H7 (cell line): ENCODE measurements around the gene SOHLH2. TPM values are rescaled to one million over a fixed set of nuclear protein-coding genes. Genes with fewer than 3 reads are reported as not detected.

Experiments used
- DNase-seq: peaks from one replicate; pipeline ENCODE4 v3.0.0; 2012
- H3K27me3 ChIP-seq: 2 replicates; pipeline ENCODE4 v1.6.0; 2011; ENCODE audit warnings: mild to moderate bottlenecking, low read length; ENCODE audit not compliant: control insufficient read depth, insufficient read depth
- H3K36me3 ChIP-seq: replicated peaks from 2 replicates; pipeline ENCODE4 v1.5.1; 2011; ENCODE audit warnings: low read length; ENCODE audit not compliant: control insufficient read depth, insufficient read depth
- H3K4me3 ChIP-seq: 2 replicates; pipeline ENCODE4 v1.5.1; 2011; ENCODE audit warnings: low read depth, mild to moderate bottlenecking, control low read depth, low read length, moderate library complexity; ENCODE audit not compliant: insufficient read depth
- total RNA-seq: library from RNA; depleted of rRNA; stranded (reverse); fragments of >200 nt; shearing (Covaris generic); gene quantifications from 2 replicates; pipeline ENCODE4 v1.2.3, GENCODE V29; 2014; rRNA removed

SOHLH2 gene
- total RNA-seq, 1 experiment from 2014 or later, result 4.2 TPM

- peak overlapping the region; percentile 51; the same call in 1 of the 2 replicates for H3K4me3 ChIP-seq
- peaks cover 25% of the 10 kb centered on the region for H3K27me3 ChIP-seq
- H3K36me3 ChIP-seq, result no peaks in the 10 kb centered on the region
- DNase-seq, result no peak
Measured at GRCh38 chr13:36131931-36132297, 82.4 kb downstream of the SOHLH2 start.

GRCh38 chr13:36131222-36131930 is 83.0 kb downstream of the SOHLH2 start, which contains the start of gene DCLK1:
Gene DCLK1 (minus strand): TSS chr13:36131382.
- H3K36me3 ChIP-seq, result no peaks in the 10 kb centered on the region
- H3K4me3 ChIP-seq, result peak within 1 kb of the TSS; percentile 51
- peak; percentile 80 for DNase-seq
- peaks cover 25% of the 10 kb centered on the region for H3K27me3 ChIP-seq

- H3K4me3 ChIP-seq, result peak overlapping the region; percentile 51
- DNase-seq, result peak; percentile 81
- H3K36me3 ChIP-seq, result no peaks in the 10 kb centered on the region
- peaks cover 25% of the 10 kb centered on the region for H3K27me3 ChIP-seq
Measured at GRCh38 chr13:36130552-36131221, 83.7 kb downstream of the SOHLH2 start.

- Histone ChIP-seq H3K36me3 (no peaks in the 10 kb centered on the region), H3K4me3 (peak overlapping the region; percentile 51), H3K27me3 (peaks cover 25% of the 10 kb centered on the region)
- no peak for DNase-seq
Measured at GRCh38 chr13:36130193-36130551, 84.2 kb downstream of the SOHLH2 start.

GRCh38 chr13:36129539-36129938 is 84.8 kb downstream of the SOHLH2 start:
- Histone ChIP-seq H3K36me3 (no peaks in the 10 kb centered on the region), H3K4me3 (no peak overlapping the region), H3K27me3 (peaks cover 25% of the 10 kb centered on the region)
- DNase-seq, result no peak

GRCh38 chr13:36126491-36126890 is 87.9 kb downstream of the SOHLH2 start:
- Histone ChIP-seq H3K36me3 (no peaks in the 10 kb centered on the region), H3K4me3 (no peak overlapping the region), H3K27me3 (peaks cover 19% of the 10 kb centered on the region)
- no peak for DNase-seq

- DNase-seq, result no peak
Measured at GRCh38 chr13:36125841-36126240, 88.5 kb downstream of the SOHLH2 start.

GRCh38 chr13:36124236-36124822 is 90.0 kb downstream of the SOHLH2 start:
- Histone ChIP-seq H3K27me3 (peaks cover 4% of the 10 kb centered on the region), H3K4me3 (no peak overlapping the region), H3K36me3 (no peaks in the 10 kb centered on the region)
- DNase-seq, result no peak

More at GRCh38 chr13:36125841-36126240, 88.5 kb downstream of the SOHLH2 start:
- no peak overlapping the region for H3K4me3 ChIP-seq
- no peaks in the 10 kb centered on the region for H3K36me3 ChIP-seq
- H3K27me3 ChIP-seq, result peaks cover 17% of the 10 kb centered on the region

Other genes with a start within 250 kb of the SOHLH2 start
- 10.4 and 12.8 TPM in 2 replicates for gene DCLK1, start 83.2 kb downstream of the SOHLH2 start, total RNA-seq
- gene CCDC169, start 83.3 kb upstream of the SOHLH2 start, total RNA-seq, result 19.9 and 32.7 TPM in 2 replicates
- gene SPART, start 131.8 kb upstream of the SOHLH2 start, total RNA-seq, result 46.0 and 61.0 TPM in 2 replicates
- 0.97 and 3.4 TPM in 2 replicates for gene CCNA1, start 217.9 kb upstream of the SOHLH2 start, total RNA-seq